AG04450 (cell line): Measurements from ENCODE around the gene ZMYND11. TPM values are rescaled to one million over a fixed set of nuclear protein-coding genes. Genes with fewer than 3 reads are reported as not detected.

Experiments used
- CTCF ChIA-PET: fragments of 300-600, 350-600 bp; formaldehyde crosslinking; extraction: SDS; loops from one replicate; lab custom pipeline; 2022; ENCODE audit warnings: antibody characterized with exemption, inconsistent platforms; lab: Charles Lee
- POLR2A ChIA-PET: fragments of 350-600 bp; formaldehyde crosslinking; extraction: SDS; loops from one replicate; lab custom pipeline; 2021; ENCODE audit warnings: antibody characterized with exemption, inconsistent platforms; lab: Yijun Ruan, JAX
- DNase-seq: peaks from one replicate; pipeline ENCODE4 v3.0.0-alpha.2; 2011; ENCODE audit warnings: low read depth, low spot score
- H3K27ac ChIP-seq: one replicate; pipeline ENCODE4 v1.5.1; 2012; ENCODE audit warnings: low read depth, low read length, control low read depth
- H3K27me3 ChIP-seq: one replicate; pipeline ENCODE4 v1.6.0; 2012; ENCODE audit warnings: low read length; ENCODE audit not compliant: control insufficient read depth, insufficient read depth
- H3K4me3 ChIP-seq: 2 replicates; pipeline ENCODE4 v1.5.1; 2011; ENCODE audit warnings: mild to moderate bottlenecking, low read depth, low read length, control low read depth
- H3K9me3 ChIP-seq: 2 replicates; pipeline ENCODE4 v1.5.1; 2012; ENCODE audit warnings: low read length; ENCODE audit not compliant: control insufficient read depth, insufficient read depth
- polyA minus RNA-seq: library from RNA; depleted of rRNA, polyadenylated mRNA; stranded (reverse); fragments of >200 nt; gene quantifications from 2 replicates; pipeline ENCODE4 v1.2.3, GENCODE V29; 2011; rRNA and poly(A)+ RNA removed
- polyA plus RNA-seq: library from polyadenylated mRNA; depleted of rRNA; stranded (reverse); fragments of >200 nt; gene quantifications from 2 replicates; pipeline ENCODE4 v1.2.3, GENCODE V29; 2011; rRNA removed
- TF ChIP-seq, protein P1 (sequence below): IDR thresholded peaks from 2 replicates; pipeline ENCODE4 v1.5.1; 2011; ENCODE audit warnings: low read depth, low read length, control low read depth, inconsistent platforms

Gene ZMYND11
- polyA plus RNA-seq, result 58.7 and 76.0 TPM in 2 replicates
- polyA minus RNA-seq, result 33.2 and 46.7 TPM in 2 replicates

DNA sequence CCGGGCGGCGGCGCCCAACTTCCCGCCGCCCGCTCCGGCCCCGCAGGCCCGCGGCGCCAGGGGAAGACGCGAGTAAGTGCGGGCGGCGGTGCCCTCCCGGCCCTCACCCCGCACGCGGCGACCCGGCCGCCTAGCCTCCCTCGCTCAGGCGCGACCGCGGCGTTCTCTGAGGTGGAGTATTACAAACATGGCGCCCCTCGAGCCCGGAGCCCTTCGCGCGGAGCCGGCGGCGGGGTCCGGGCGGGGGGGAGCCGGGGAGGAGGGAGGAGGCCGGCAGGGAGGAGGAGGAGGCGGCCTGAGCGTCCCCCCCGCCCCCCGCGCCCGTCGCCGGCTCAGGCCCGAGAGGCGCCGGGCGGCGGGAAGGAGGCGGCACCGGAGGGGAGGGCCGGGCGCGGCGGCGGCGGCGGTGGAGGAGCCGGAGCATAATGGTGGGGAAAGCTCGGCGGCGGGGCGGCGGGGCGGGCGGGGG, at the start of gene ZMYND11:
Gene ZMYND11 (plus strand): TSS at position 324 of the 469 bp plus-strand sequence. CDS start 44,558 bp downstream, outside the sequence.
- DNase-seq, result no peak
- Histone ChIP-seq H3K9me3 (no peaks in the 10 kb centered on the region; the same call in 1 of the 2 replicates), H3K27me3 (no peaks in the 10 kb centered on the region), H3K27ac (peak within 1 kb of the TSS; percentile 54), H3K4me3 (peak within 1 kb of the TSS; percentile 89)
- CTCF ChIA-PET, result no interaction called here
- POLR2A ChIA-PET, result no interaction called here
- TF ChIP-seq, protein P1, sequence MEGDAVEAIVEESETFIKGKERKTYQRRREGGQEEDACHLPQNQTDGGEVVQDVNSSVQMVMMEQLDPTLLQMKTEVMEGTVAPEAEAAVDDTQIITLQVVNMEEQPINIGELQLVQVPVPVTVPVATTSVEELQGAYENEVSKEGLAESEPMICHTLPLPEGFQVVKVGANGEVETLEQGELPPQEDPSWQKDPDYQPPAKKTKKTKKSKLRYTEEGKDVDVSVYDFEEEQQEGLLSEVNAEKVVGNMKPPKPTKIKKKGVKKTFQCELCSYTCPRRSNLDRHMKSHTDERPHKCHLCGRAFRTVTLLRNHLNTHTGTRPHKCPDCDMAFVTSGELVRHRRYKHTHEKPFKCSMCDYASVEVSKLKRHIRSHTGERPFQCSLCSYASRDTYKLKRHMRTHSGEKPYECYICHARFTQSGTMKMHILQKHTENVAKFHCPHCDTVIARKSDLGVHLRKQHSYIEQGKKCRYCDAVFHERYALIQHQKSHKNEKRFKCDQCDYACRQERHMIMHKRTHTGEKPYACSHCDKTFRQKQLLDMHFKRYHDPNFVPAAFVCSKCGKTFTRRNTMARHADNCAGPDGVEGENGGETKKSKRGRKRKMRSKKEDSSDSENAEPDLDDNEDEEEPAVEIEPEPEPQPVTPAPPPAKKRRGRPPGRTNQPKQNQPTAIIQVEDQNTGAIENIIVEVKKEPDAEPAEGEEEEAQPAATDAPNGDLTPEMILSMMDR, result no peak

DNA sequence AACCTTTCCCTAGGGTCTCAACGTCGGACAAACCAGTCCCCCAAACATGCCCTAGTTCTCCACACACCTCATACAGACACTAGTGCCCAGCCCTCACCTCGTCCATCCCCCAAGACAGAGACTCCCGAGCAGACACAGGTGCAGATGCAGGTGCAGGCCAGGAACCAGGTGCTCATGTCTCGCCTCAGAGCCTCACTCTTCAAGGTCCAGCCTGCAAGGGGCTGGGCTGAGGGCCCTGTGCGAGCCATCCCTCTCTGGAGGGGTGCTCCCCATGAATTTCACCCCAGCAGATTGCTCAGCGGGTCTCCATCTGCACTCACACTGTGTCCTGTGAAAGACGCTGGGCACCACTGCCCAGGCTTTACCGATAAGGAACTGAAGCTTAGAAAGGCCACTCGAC, 49.2 kb upstream of the ZMYND11 start:
- no peak for DNase-seq
- Histone ChIP-seq H3K4me3 (no peak overlapping the region), H3K27ac (no peak overlapping the region), H3K27me3 (peaks cover 13% of the 10 kb centered on the region), H3K9me3 (no peaks in the 10 kb centered on the region)
- CTCF ChIA-PET, result no interaction called here
- POLR2A ChIA-PET, result no interaction called here
- TF ChIP-seq, protein P1, result no peak

DNA sequence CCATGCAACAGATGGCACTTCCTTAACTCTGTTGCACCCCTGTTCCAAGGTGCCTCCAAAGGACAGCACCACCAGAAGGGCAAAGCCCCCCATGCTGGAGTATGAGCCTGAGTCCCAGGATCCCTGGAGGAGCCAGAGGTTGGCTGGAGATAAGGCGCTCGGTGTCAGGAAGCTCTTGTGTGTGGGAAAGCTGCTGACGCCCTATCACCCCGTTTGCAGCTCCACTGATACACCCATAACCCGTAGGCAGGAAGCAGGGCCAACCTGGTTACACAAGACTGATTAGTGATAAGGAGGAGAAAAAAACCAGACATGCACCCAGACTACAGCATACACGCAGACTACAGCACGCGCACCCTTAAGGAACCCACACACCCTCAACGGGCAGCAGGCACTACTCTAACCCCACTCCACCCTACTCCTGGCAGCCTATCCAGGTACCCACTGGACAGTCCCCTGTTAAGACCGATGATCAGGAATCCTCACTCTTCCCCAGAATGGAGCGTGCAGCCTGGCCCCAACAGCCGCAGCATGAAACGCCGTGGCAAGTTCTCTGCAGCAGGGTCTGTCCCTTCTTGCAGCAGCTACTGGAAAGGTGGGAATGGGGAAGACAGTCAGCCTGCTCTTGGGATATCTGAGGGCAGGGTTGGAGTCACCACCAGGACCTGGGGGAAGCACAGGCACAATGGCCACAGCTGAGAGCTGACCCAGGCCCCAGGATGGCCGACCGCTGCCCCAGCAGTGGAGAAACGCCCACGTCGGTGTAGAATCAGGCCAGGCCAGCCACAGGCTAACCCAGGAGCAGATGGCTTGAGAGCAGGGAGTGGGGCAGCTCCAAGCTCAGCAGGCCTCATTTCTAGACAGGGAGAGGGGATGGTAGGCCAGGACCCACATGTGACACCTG, 47.8 kb upstream of the ZMYND11 start:
- POLR2A ChIA-PET, result no interaction called here
- Histone ChIP-seq H3K9me3 (no peaks in the 10 kb centered on the region; the same call in 1 of the 2 replicates), H3K4me3 (no peak overlapping the region), H3K27me3 (peaks cover 19% of the 10 kb centered on the region), H3K27ac (no peak overlapping the region)
- no peak for DNase-seq
- TF ChIP-seq, protein P1, result no peak
- CTCF ChIA-PET, result no interaction called here

DNA sequence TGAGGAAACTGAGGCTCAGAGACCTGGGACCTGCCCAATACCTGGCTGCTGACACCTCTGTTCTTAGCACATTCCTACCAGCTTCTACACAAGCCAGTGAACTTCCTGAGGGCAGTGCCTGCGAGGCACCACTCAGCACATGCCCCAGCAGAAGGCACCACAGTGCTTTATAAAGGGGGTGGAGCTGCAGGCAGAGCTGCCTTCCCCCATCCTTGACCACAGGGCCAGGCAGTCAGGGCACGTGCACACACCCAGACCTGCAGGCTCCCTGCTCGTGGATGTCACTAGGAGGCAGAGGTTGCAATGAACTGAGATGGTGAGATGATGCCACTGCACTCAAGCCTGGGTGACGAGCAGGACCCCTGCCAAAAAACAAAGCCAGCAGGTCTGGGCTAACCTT, 47.0 kb upstream of the ZMYND11 start:
- Histone ChIP-seq H3K9me3 (no peaks in the 10 kb centered on the region; the same call in 1 of the 2 replicates), H3K27ac (no peak overlapping the region), H3K27me3 (peaks cover 19% of the 10 kb centered on the region), H3K4me3 (no peak overlapping the region)
- ChIA-PET CTCF (no interaction called here), POLR2A (no interaction called here)
- no peak for DNase-seq
- TF ChIP-seq, protein P1, result no peak

DNA sequence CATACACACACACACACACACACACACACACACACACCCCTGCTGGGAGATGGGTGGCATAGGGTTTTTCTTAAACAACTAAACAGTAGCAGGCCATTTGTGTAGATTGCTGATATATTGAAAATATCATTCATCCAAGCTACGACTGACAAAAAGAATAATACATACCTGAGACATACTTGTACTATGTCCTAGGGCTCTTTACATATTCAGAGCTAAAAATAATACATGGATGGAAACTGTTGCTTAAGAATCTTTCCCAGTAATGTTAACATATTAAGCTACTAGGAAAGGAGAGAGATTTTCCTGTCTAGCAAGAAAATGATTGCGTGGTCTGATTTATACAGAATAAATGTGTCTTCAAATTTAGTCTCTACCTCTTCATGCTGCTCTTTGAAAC, 46.0 kb upstream of the ZMYND11 start:
- DNase-seq, result no peak
- H3K27ac ChIP-seq, result no peak overlapping the region
- ChIA-PET POLR2A (no interaction called here), CTCF (interaction anchor here (1.1 kb wide), 1 partner anchor 13 kb away, joined by 3 read pairs; no protein-coding TSS in a partner anchor)
- TF ChIP-seq, protein P1, result no peak
- H3K27me3 ChIP-seq, result peaks cover 19% of the 10 kb centered on the region
- no peaks in the 10 kb centered on the region; the same call in 1 of the 2 replicates for H3K9me3 ChIP-seq
- H3K4me3 ChIP-seq, result no peak overlapping the region
